Measurements from ENCODE around the gene AGPAT1. TPM values are rescaled to one million over a fixed set of nuclear protein-coding genes. Genes with fewer than 3 reads are reported as not detected.

AGPAT1 gene
- polyA plus RNA-seq, 1 donor (not counting 4 experiments of a cell fraction or from before 2014, with no cell fraction given): 46.4 TPM

- no peak for TF ChIP-seq EZH2 (IDR thresholded peaks at IDR 0.05; ENCODE audit: low read length)
- TF ChIP-seq CTCF (optimal IDR thresholded peaks at IDR 0.05 in 1 of 3, IDR thresholded peaks at IDR 0.05 in 1 of 3, conservative IDR thresholded peaks at IDR 0.05 in 1 of 3; ENCODE audit: extremely low read depth in 1 of 3, insufficient read depth in 2 of 3, low read length in 3 of 3): no peak
- Histone ChIP-seq H4K20me1 (ENCODE audit: control insufficient read depth, extremely low read depth, insufficient read depth, low read length) (no peaks in the 10 kb centered on the region), H3K36me3 (ENCODE audit: control insufficient read depth in 2 of 2, extremely low read depth in 1 of 2, insufficient read depth in 2 of 2, low read length in 2 of 2) (no peaks in the 10 kb centered on the region), H2AFZ (ENCODE audit: control insufficient read depth, low read length) (no peak overlapping the region), H3K4me3 (ENCODE audit: control insufficient read depth in 2 of 3, extremely low read depth in 1 of 3, insufficient read depth in 2 of 3, low read depth in 1 of 3, low read length in 3 of 3) (no peak overlapping the region), H3K9me3 (ENCODE audit: control insufficient read depth, low read depth, low read length) (no peaks in the 10 kb centered on the region), H3K27ac (ENCODE audit: control insufficient read depth, insufficient read depth, low read length) (no peak overlapping the region), H3K4me1 (ENCODE audit: control insufficient read depth, extremely low read depth, insufficient read depth, low read length) (peaks cover 14% of the 10 kb centered on the region), H3K9ac (ENCODE audit: control insufficient read depth, extremely low read depth, insufficient read depth, low read length) (no peak overlapping the region), H3K4me2 (ENCODE audit: control insufficient read depth, extremely low read depth, insufficient read depth, low read depth, low read length) (no peak overlapping the region), H3K9me1 (ENCODE audit: control insufficient read depth, extremely low read depth, insufficient read depth, low read length) (no peaks in the 10 kb centered on the region), H3K79me2 (ENCODE audit: control insufficient read depth, insufficient read depth, low read length) (no peaks in the 10 kb centered on the region), H3K27me3 (ENCODE audit: control insufficient read depth, extremely low read depth, insufficient read depth, low read length) (no peaks in the 10 kb centered on the region)
- FAIRE-seq (no peak), DNase-seq (ENCODE audit: low read depth, low spot score) (no peak)
- dilution Hi-C loops (cut with MboI; ENCODE audit: extremely low pct_ligation_motif_present, low sequenced_read_pairs): no loop called here
Measured at GRCh38 chr6:32198866-32199265, 23.0 kb upstream of the AGPAT1 start.

DNA sequence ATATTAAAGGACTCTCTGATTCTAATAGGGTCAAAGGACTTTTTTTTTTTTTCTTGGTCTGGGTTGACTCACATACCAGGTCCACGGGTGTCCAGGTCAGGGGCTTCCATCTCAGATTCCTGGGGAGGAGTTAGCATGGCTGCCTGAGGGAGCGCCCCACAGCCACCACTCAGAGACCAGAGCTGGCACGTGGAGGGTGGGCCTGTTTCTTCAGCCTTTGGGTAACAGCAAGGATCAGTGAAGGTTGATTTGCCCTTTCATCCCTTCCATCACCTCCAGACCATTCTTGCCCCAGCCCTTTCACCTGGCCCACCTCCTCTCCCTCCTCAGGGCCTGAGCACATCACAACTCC, 22.4 kb upstream of the AGPAT1 start:
- Histone ChIP-seq H3K36me3 (ENCODE audit: control insufficient read depth in 2 of 2, extremely low read depth in 1 of 2, insufficient read depth in 2 of 2, low read length in 2 of 2) (no peaks in the 10 kb centered on the region), H2AFZ (ENCODE audit: control insufficient read depth, low read length) (no peak overlapping the region), H3K9me1 (ENCODE audit: control insufficient read depth, extremely low read depth, insufficient read depth, low read length) (no peaks in the 10 kb centered on the region), H3K79me2 (ENCODE audit: control insufficient read depth, insufficient read depth, low read length) (no peaks in the 10 kb centered on the region), H3K4me1 (ENCODE audit: control insufficient read depth, extremely low read depth, insufficient read depth, low read length) (peaks cover 14% of the 10 kb centered on the region), H3K9me3 (ENCODE audit: control insufficient read depth, low read depth, low read length) (no peaks in the 10 kb centered on the region), H3K4me2 (ENCODE audit: control insufficient read depth, extremely low read depth, insufficient read depth, low read depth, low read length) (no peak overlapping the region), H3K27ac (ENCODE audit: control insufficient read depth, insufficient read depth, low read length) (no peak overlapping the region), H3K9ac (ENCODE audit: control insufficient read depth, extremely low read depth, insufficient read depth, low read length) (no peak overlapping the region), H3K27me3 (ENCODE audit: control insufficient read depth, extremely low read depth, insufficient read depth, low read length) (no peaks in the 10 kb centered on the region), H3K4me3 (ENCODE audit: control insufficient read depth in 2 of 3, extremely low read depth in 1 of 3, insufficient read depth in 2 of 3, low read depth in 1 of 3, low read length in 3 of 3) (no peak overlapping the region), H4K20me1 (ENCODE audit: control insufficient read depth, extremely low read depth, insufficient read depth, low read length) (no peaks in the 10 kb centered on the region)
- DNase-seq (ENCODE audit: low read depth, low spot score): no peak
- no peak for FAIRE-seq
- TF ChIP-seq CTCF (optimal IDR thresholded peaks at IDR 0.05 in 1 of 3, IDR thresholded peaks at IDR 0.05 in 1 of 3, conservative IDR thresholded peaks at IDR 0.05 in 1 of 3; ENCODE audit: extremely low read depth in 1 of 3, insufficient read depth in 2 of 3, low read length in 3 of 3): no peak
- no peak for TF ChIP-seq EZH2 (IDR thresholded peaks at IDR 0.05; ENCODE audit: low read length)
- dilution Hi-C loops (cut with MboI; ENCODE audit: extremely low pct_ligation_motif_present, low sequenced_read_pairs): no loop called here

Measured in keratinocyte (primary cell).